ENCODE measurements around the gene SIT1.

The SIT1 gene

GRCh38 chr9:35675204-35675603 lies 24.5 kb upstream of the SIT1 start:
- H3K9me3 Mint-ChIP-seq = no peaks in the 10 kb centered on the region
- H3K36me3 Mint-ChIP-seq (ENCODE audit: low read depth) = no peaks in the 10 kb centered on the region
- no peak overlapping the region for H3K27ac Mint-ChIP-seq
- H3K4me1 Mint-ChIP-seq (ENCODE audit: low read depth) = peaks cover 15% of the 10 kb centered on the region
- peak overlapping the region; percentile 65 for H3K4me3 Mint-ChIP-seq
- no peak for DNase-seq
- peaks cover 10% of the 10 kb centered on the region for H3K27me3 Mint-ChIP-seq

DNA sequence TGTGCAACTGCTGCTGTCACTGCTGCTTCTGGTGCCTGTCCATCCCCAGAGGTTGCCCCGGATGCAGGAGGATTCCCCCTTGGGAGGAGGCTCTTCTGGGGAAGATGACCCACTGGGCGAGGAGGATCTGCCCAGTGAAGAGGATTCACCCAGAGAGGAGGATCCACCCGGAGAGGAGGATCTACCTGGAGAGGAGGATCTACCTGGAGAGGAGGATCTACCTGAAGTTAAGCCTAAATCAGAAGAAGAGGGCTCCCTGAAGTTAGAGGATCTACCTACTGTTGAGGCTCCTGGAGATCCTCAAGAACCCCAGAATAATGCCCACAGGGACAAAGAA lies 23.3 kb upstream of the SIT1 start:
- Mint-ChIP-seq H3K4me1 (ENCODE audit: low read depth) (peaks cover 15% of the 10 kb centered on the region), H3K27ac (no peak overlapping the region), H3K9me3 (no peaks in the 10 kb centered on the region), H3K27me3 (peaks cover 10% of the 10 kb centered on the region), H3K4me3 (no peak overlapping the region), H3K36me3 (ENCODE audit: low read depth) (no peaks in the 10 kb centered on the region)
- DNase-seq = no peak

GRCh38 chr9:35673132-35674024 lies 22.6 kb upstream of the SIT1 start, which contains the start of gene CA9:
CA9 (plus strand) TSS chr9:35673928; CDS start chr9:35673960, 32 bp downstream.
- peaks cover 10% of the 10 kb centered on the region for H3K27me3 Mint-ChIP-seq
- no peaks in the 10 kb centered on the region for H3K36me3 Mint-ChIP-seq (ENCODE audit: low read depth)
- peaks cover 15% of the 10 kb centered on the region for H3K4me1 Mint-ChIP-seq (ENCODE audit: low read depth)
- peak within 1 kb of the TSS; percentile 1 for H3K4me3 Mint-ChIP-seq
- DNase-seq = no peak
- no peaks in the 10 kb centered on the region for H3K9me3 Mint-ChIP-seq
- no peak within 1 kb of the TSS for H3K27ac Mint-ChIP-seq

DNA sequence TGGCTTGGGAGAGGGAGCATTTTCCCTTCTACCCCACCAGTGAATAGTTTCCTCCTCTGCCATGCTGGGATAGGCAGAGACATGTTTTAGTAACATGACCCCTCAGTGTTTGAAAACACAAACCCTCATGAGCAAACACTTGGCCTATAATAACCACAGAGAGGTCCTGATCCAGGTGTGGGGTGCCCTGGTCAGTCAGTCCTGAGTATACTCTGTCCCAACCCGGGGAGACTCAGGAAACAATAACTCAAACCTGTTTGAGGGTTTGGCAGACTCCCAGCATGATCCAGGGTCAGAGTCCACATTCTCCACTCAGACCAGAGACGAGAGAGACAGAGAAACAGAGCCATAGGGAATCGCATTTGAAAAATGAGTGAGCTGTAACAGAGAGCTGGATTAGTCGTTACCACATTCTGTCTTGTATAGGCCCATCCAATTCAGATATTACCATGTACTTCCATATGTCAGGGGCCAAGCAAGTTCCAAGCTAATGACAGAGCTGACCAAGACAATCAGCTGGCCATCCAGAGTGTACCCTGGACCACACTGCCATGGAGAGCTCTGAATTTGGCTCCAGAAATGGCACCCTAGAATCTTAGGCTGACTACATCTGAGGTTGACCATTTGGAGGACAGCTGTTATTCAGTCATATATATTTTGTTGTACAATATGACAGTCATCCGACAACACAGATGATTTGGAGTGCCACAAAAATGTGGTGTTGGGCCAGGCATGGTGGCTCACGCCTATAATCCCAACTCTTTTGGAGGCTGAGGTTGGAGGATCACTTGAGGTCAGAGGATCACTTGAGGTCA lies 18.8 kb upstream of the SIT1 start:
- Mint-ChIP-seq H3K4me3 (no peak overlapping the region), H3K9me3 (no peaks in the 10 kb centered on the region), H3K27me3 (peaks cover 3% of the 10 kb centered on the region), H3K27ac (no peak overlapping the region), H3K4me1 (ENCODE audit: low read depth) (peaks cover 14% of the 10 kb centered on the region), H3K36me3 (ENCODE audit: low read depth) (no peaks in the 10 kb centered on the region)
- DNase-seq = no peak

DNA sequence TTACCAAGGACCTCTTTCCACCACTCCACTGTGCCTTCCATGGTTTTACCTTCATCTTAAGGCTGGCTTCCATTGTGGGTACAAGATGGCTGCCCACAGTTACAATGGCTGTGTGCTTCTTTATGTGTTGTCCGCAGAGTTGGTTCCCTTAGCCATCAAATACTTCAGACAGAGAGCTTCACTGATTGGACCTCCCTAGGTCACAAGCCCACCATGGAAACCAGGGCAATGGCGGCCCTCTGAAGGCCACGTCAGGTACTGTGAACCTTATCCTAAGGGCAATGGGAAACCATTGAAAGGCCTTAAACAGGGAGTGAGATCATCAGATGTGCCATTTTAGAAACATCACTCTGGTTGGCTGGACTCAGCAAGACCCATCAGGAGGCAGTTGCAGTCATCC lies 17.2 kb upstream of the SIT1 start:
- peaks cover 27% of the 10 kb centered on the region for H3K4me1 Mint-ChIP-seq (ENCODE audit: low read depth)
- H3K36me3 Mint-ChIP-seq (ENCODE audit: low read depth) = peaks cover 5% of the 10 kb centered on the region
- H3K27me3 Mint-ChIP-seq = no peaks in the 10 kb centered on the region
- H3K27ac Mint-ChIP-seq = no peak overlapping the region
- DNase-seq = no peak
- H3K4me3 Mint-ChIP-seq = no peak overlapping the region
- no peaks in the 10 kb centered on the region for H3K9me3 Mint-ChIP-seq

DNA sequence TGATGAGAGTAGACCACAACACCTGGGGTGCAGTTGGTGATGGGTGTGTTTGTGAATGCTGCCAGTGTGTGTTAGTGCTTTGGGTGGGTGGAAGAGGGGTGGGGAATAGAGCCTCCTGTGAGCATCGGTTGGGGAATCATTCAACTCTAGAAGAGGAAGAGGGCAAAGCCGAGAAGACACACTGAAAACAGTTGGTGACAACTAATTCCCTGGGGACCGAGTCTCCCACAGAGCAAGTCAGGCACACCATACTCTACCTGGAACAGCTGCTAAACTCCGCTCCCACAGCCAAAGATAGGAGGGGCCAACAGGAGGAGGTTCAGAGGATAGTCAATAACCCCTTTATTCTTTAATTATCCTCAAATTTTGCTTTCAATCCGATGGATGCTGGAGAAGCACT lies 15.8 kb upstream of the SIT1 start:
- Mint-ChIP-seq H3K27ac (no peak overlapping the region), H3K4me3 (no peak overlapping the region), H3K4me1 (ENCODE audit: low read depth) (peaks cover 40% of the 10 kb centered on the region), H3K9me3 (no peaks in the 10 kb centered on the region), H3K27me3 (no peaks in the 10 kb centered on the region), H3K36me3 (ENCODE audit: low read depth) (peaks cover 19% of the 10 kb centered on the region)
- DNase-seq = no peak

GRCh38 chr9:35666045-35666444 lies 15.3 kb upstream of the SIT1 start:
- H3K4me3 Mint-ChIP-seq = peak overlapping the region; percentile 83
- peaks cover 23% of the 10 kb centered on the region for H3K36me3 Mint-ChIP-seq (ENCODE audit: low read depth)
- H3K9me3 Mint-ChIP-seq = no peaks in the 10 kb centered on the region
- H3K4me1 Mint-ChIP-seq (ENCODE audit: low read depth) = peaks cover 44% of the 10 kb centered on the region
- no peak for DNase-seq
- no peaks in the 10 kb centered on the region for H3K27me3 Mint-ChIP-seq
- H3K27ac Mint-ChIP-seq = no peak overlapping the region

DNA sequence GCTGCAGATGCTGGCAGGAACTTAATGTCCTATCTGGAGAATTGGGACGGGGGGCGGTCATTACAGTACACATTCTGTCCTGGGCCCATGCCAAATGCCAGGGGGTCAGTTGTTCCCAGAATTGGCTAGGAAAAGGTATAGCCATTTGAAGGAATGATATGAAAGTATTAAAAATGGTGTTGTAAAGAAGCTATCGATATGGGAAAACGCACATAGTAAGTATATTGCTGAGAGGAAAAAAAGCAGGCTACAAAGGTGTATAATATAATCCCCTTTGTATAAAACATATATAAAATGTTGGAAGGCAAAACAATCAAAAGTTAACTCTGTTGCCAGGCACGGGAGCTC lies 14.7 kb upstream of the SIT1 start:
- Mint-ChIP-seq H3K4me3 (peak overlapping the region; percentile 83), H3K36me3 (ENCODE audit: low read depth) (peaks cover 29% of the 10 kb centered on the region), H3K4me1 (ENCODE audit: low read depth) (peaks cover 50% of the 10 kb centered on the region), H3K27ac (peak overlapping the region; percentile 72), H3K9me3 (no peaks in the 10 kb centered on the region), H3K27me3 (no peaks in the 10 kb centered on the region)
- DNase-seq = no peak

- Mint-ChIP-seq H3K4me3 (peak within 1 kb of the TSS; percentile 83), H3K36me3 (ENCODE audit: low read depth) (peaks cover 35% of the 10 kb centered on the region), H3K4me1 (ENCODE audit: low read depth) (peaks cover 56% of the 10 kb centered on the region), H3K9me3 (no peaks in the 10 kb centered on the region), H3K27me3 (no peaks in the 10 kb centered on the region), H3K27ac (peak within 1 kb of the TSS; percentile 72)
- DNase-seq = peak; percentile 83
Observed at GRCh38 chr9:35664531-35665470, 14.1 kb upstream of the SIT1 start, which contains the start of gene ARHGEF39. ARHGEF39 (minus strand) TSS chr9:35665195; CDS start chr9:35665169, 26 bp downstream.

DNA sequence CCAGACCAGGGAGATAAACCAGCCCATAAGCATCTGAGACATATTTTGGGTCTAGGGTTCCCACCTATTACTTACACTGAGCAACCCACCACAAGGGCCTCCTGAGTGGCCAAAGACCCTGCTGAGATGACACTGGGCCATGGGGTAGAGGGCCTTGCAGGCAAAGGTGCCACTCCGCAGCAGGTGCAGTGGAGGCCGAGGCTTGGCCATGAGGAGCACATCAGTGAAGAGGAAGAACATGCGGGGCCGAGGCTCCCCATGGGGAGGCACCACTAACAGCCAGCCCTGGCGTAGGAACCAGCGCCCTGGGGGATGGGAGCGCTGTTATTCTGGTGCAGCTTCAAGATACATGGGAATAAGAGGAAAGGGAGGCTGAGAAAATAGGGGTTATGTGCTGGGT lies 11.7 kb upstream of the SIT1 start:
- H3K27me3 Mint-ChIP-seq = peaks cover 3% of the 10 kb centered on the region
- H3K4me3 Mint-ChIP-seq = no peak overlapping the region
- H3K4me1 Mint-ChIP-seq (ENCODE audit: low read depth) = peaks cover 73% of the 10 kb centered on the region
- no peak for DNase-seq
- H3K9me3 Mint-ChIP-seq = no peaks in the 10 kb centered on the region
- peaks cover 49% of the 10 kb centered on the region for H3K36me3 Mint-ChIP-seq (ENCODE audit: low read depth)
- peak overlapping the region; percentile 77 for H3K27ac Mint-ChIP-seq

DNA sequence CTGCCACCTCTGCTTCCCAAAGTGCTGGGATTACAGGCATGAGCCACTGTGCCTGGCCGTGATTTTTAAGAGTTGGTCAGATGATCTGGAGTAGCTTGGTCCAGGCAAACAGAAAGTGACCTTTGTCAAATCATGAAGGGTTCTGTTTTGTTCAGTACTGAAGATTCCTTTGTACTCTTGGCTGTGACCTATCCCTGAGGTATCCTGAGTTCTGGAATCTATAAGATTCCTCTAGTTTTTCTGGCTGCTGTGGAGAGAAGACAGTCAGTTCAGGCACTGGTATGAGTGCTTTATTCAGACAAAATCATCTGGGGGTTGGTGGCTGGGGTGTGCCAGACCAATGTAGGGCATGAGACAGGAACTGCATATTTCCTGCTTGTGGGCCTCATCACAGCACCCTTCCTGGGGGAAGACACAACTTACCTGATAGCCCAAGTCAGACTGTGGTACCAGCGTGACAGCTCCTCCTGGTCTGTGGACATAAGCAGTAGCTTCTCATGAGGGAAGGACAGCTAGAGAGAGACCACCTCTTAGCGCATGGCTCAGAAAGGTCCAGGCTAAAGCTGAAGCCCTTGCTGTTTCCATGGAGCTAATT lies 11.1 kb upstream of the SIT1 start:
- H3K4me3 Mint-ChIP-seq = no peak overlapping the region
- no peaks in the 10 kb centered on the region for H3K9me3 Mint-ChIP-seq
- peaks cover 49% of the 10 kb centered on the region for H3K36me3 Mint-ChIP-seq (ENCODE audit: low read depth)

GRCh38 chr9:35660966-35661415 lies 10.3 kb upstream of the SIT1 start:
- Mint-ChIP-seq H3K27me3 (peaks cover 3% of the 10 kb centered on the region), H3K4me1 (ENCODE audit: low read depth) (peaks cover 84% of the 10 kb centered on the region), H3K4me3 (no peak overlapping the region), H3K27ac (peak overlapping the region; percentile 67), H3K36me3 (ENCODE audit: low read depth) (peaks cover 49% of the 10 kb centered on the region), H3K9me3 (no peaks in the 10 kb centered on the region)
- no peak for DNase-seq

More for the DNA sequence above, 11.1 kb upstream of the SIT1 start:
- H3K4me1 Mint-ChIP-seq (ENCODE audit: low read depth) = peaks cover 78% of the 10 kb centered on the region
- no peak for DNase-seq
- H3K27ac Mint-ChIP-seq = peak overlapping the region; percentile 77
- H3K27me3 Mint-ChIP-seq = peaks cover 3% of the 10 kb centered on the region

DNA sequence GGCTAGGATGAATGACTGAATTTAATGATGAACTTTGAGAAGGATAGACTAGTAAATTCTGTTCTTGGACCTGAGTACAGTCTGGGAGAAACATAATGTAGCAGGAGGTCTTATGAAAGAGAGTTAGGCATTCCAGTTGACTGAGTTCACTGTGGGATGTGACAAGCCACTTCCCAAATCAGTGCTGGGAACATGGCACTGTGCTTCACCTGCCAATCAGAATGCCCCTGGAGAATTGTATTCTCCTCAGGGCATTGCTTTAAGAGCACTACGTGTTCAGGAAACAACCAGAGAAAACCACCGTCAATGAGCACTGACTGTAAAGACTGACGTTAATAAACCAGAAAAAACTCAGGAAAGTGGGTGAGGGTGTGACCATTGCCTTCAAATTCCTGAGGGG lies 8.6 kb upstream of the SIT1 start:
- Mint-ChIP-seq H3K36me3 (ENCODE audit: low read depth) (peaks cover 49% of the 10 kb centered on the region), H3K9me3 (no peaks in the 10 kb centered on the region), H3K4me1 (ENCODE audit: low read depth) (peaks cover 78% of the 10 kb centered on the region), H3K4me3 (peak overlapping the region; percentile 86), H3K27ac (peak overlapping the region; percentile 100), H3K27me3 (peaks cover 3% of the 10 kb centered on the region)
- DNase-seq = no peak

GRCh38 chr9:35658968-35659220 lies 8.2 kb upstream of the SIT1 start:
- Mint-ChIP-seq H3K27me3 (peaks cover 3% of the 10 kb centered on the region), H3K9me3 (no peaks in the 10 kb centered on the region), H3K36me3 (ENCODE audit: low read depth) (peaks cover 49% of the 10 kb centered on the region), H3K27ac (peak overlapping the region; percentile 100), H3K4me3 (peak overlapping the region; percentile 86), H3K4me1 (ENCODE audit: low read depth) (peaks cover 78% of the 10 kb centered on the region)
- DNase-seq = no peak

All from activated T-cell treated with anti-CD3 and anti-CD28 coated beads, Interleukin-2, amount 50 U/mL, for 24 hours (primary cell).